Hepatocyte (in vitro differentiated cells): ENCODE data around the gene IFNL3. TPM values are rescaled to one million over a fixed set of nuclear protein-coding genes. Genes with fewer than 3 reads are reported as not detected.
"Not testable (repeated sequence)": the region's sequence is repeated elsewhere in the genome, so short reads cannot be mapped to it uniquely, and the experiment has no call there.

ENCODE experiments used
- DNase-seq: peaks from one replicate; pipeline ENCODE4 v3.0.0-alpha.2; 2016; ENCODE audit warnings: low spot score
- H2AFZ ChIP-seq: fragments of 200-600 bp; sonication (generic); 2 replicates; pipeline ENCODE4 v1.6.0; 2016; ENCODE audit warnings: antibody characterized with exemption, mild to moderate bottlenecking
- H3K27ac ChIP-seq: fragments of 200-600 bp; sonication (generic); 2 replicates; pipeline ENCODE4 v1.5.1; 2016; ENCODE audit warnings: mild to moderate bottlenecking
- H3K27me3 ChIP-seq: fragments of 200-600 bp; sonication (generic); 2 replicates; pipeline ENCODE4 v1.6.1; 2016
- H3K36me3 ChIP-seq: fragments of 200-600 bp; sonication (generic); replicated peaks from 2 replicates; pipeline ENCODE4 v1.5.1; 2016; ENCODE audit warnings: low read depth; ENCODE audit not compliant: insufficient read depth
- H3K4me1 ChIP-seq: fragments of 200-600 bp; sonication (generic); 2 replicates; pipeline ENCODE4 v1.5.1; 2016; ENCODE audit warnings: mild to moderate bottlenecking, moderate library complexity; ENCODE audit not compliant: insufficient read depth
- H3K4me2 ChIP-seq: fragments of 200-600 bp; sonication (generic); 2 replicates; pipeline ENCODE4 v1.6.0; 2016
- H3K4me3 ChIP-seq: fragments of 200-600 bp; sonication (generic); 2 replicates; pipeline ENCODE4 v1.5.1; 2016; ENCODE audit warnings: mild to moderate bottlenecking
- H3K79me2 ChIP-seq: fragments of 200-600 bp; sonication (generic); 2 replicates; pipeline ENCODE4 v1.6.0; 2017; ENCODE audit warnings: mild to moderate bottlenecking
- H3K9me2 ChIP-seq: fragments of 200-600 bp; sonication (generic); replicated peaks from 2 replicates; pipeline ENCODE4 v1.6.0; 2017; ENCODE audit warnings: mild to moderate bottlenecking; ENCODE audit not compliant: insufficient read depth
- H3K9me3 ChIP-seq: fragments of 200-600 bp; sonication (generic); 2 replicates; pipeline ENCODE4 v1.5.1; 2016; ENCODE audit warnings: low read depth, mild to moderate bottlenecking
- H4K20me1 ChIP-seq: fragments of 200-600 bp; sonication (generic); 2 replicates; pipeline ENCODE4 v1.6.0; 2016; ENCODE audit warnings: mild to moderate bottlenecking; ENCODE audit not compliant: insufficient read depth, poor library complexity, severe bottlenecking
- CTCF ChIP-seq: fragments of 200-600 bp; sonication (generic); IDR thresholded peaks from 2 replicates; pipeline ENCODE4 v1.5.1; 2016; ENCODE audit warnings: antibody characterized with exemption, mild to moderate bottlenecking; ENCODE audit not compliant: poor library complexity
- EZH2 ChIP-seq: fragments of 200-600 bp; sonication (generic); IDR thresholded peaks from 2 replicates; pipeline ENCODE4 v1.6.1; 2016; ENCODE audit warnings: antibody characterized with exemption, mild to moderate bottlenecking, borderline replicate concordance
- EZH2phosphoT487 ChIP-seq: fragments of 200-600 bp; sonication (generic); IDR thresholded peaks from one replicate; pipeline ENCODE4 v1.6.1; 2018; ENCODE audit warnings: antibody characterized with exemption, mild to moderate bottlenecking, low read depth, moderate library complexity; ENCODE audit not compliant: unreplicated experiment, severe bottlenecking
- WGBS: methylation state at CpG from one replicate; pipeline ENCODE4 v1.1.6; 2016; ENCODE audit warnings: low lambda C conversion rate; ENCODE audit errors: missing lambda C conversion rate; 5-methylcytosine and 5-hydroxymethylcytosine counted together
- polyA plus RNA-seq: library from polyadenylated mRNA; unstranded; fragments of >200 nt; fragmentation: Nextera tagmentation; extraction: Ambion mirVana; gene quantifications from 2 replicates; pipeline ENCODE4 v1.2.1, GENCODE V29; 2016
- total RNA-seq: library from RNA; depleted of rRNA; stranded (reverse); fragments of >200 nt; gene quantifications from 2 replicates; pipeline ENCODE4 v1.2.3, GENCODE V29; 2014

IFNL3 gene
- total and polyA plus RNA-seq, 2 experiments from 2014 or later = not detected

- peak overlapping the region; percentile 46 for H3K27ac ChIP-seq
- no peaks in the 10 kb centered on the region for H4K20me1 ChIP-seq
- DNase-seq = peak; percentile 68
- H3K36me3 ChIP-seq = no peaks in the 10 kb centered on the region
- H3K27me3 ChIP-seq = no peaks in the 10 kb centered on the region
- no peak overlapping the region for H3K4me3 ChIP-seq
- H3K9me2 ChIP-seq = no peaks in the 10 kb centered on the region
- H3K4me1 ChIP-seq = no peaks in the 10 kb centered on the region
- TF ChIP-seq EZH2phosphoT487 = no peak
- no peak for TF ChIP-seq EZH2
- no peak for TF ChIP-seq CTCF
- 65% methylated on average over 7 of the region's 7 CpGs for WGBS
- no peak overlapping the region for H2AFZ ChIP-seq
- H3K9me3 ChIP-seq = no peaks in the 10 kb centered on the region
- no peaks in the 10 kb centered on the region for H3K79me2 ChIP-seq
- H3K4me2 ChIP-seq = peak overlapping the region; percentile 44
Measured at GRCh38 chr19:39277598-39277997, 32.8 kb upstream of the IFNL3 start.

- DNase-seq = no peak
- WGBS = 96% methylated on average over 5 of the region's 5 CpGs
- Histone ChIP-seq H3K9me3 (no peaks in the 10 kb centered on the region), H3K4me2 (no peak overlapping the region), H4K20me1 (no peaks in the 10 kb centered on the region), H3K36me3 (no peaks in the 10 kb centered on the region), H3K4me1 (no peaks in the 10 kb centered on the region), H3K9me2 (no peaks in the 10 kb centered on the region), H3K4me3 (no peak overlapping the region), H3K27ac (no peak overlapping the region), H3K27me3 (no peaks in the 10 kb centered on the region), H2AFZ (no peak overlapping the region), H3K79me2 (no peaks in the 10 kb centered on the region)
- TF ChIP-seq EZH2 = no peak
- TF ChIP-seq CTCF = no peak
- no peak for TF ChIP-seq EZH2phosphoT487
Measured at GRCh38 chr19:39276740-39277139, 31.9 kb upstream of the IFNL3 start.

GRCh38 chr19:39275578-39275977 lies 30.8 kb upstream of the IFNL3 start:
- H3K36me3 ChIP-seq = no peaks in the 10 kb centered on the region
- no peak overlapping the region for H3K4me3 ChIP-seq
- TF ChIP-seq EZH2 (no peak), CTCF (no peak), EZH2phosphoT487 (no peak)
- no peaks in the 10 kb centered on the region for H4K20me1 ChIP-seq
- H3K9me2 ChIP-seq = no peaks in the 10 kb centered on the region
- no peaks in the 10 kb centered on the region for H3K79me2 ChIP-seq
- DNase-seq = no peak
- no peaks in the 10 kb centered on the region for H3K4me1 ChIP-seq
- H3K27me3 ChIP-seq = no peaks in the 10 kb centered on the region
- H3K9me3 ChIP-seq = no peaks in the 10 kb centered on the region
- H3K27ac ChIP-seq = no peak overlapping the region
- WGBS = 84% methylated on average over 5 of the region's 5 CpGs
- H2AFZ ChIP-seq = no peak overlapping the region
- H3K4me2 ChIP-seq = no peak overlapping the region

GRCh38 chr19:39273859-39274258 lies 29.1 kb upstream of the IFNL3 start:
- not testable (repeated sequence) for H3K79me2 ChIP-seq, H3K4me3 ChIP-seq, H3K36me3 ChIP-seq, H3K4me1 ChIP-seq, H3K9me2 ChIP-seq, DNase-seq, H4K20me1 ChIP-seq, H3K27me3 ChIP-seq, H3K9me3 ChIP-seq, H3K4me2 ChIP-seq, H3K27ac ChIP-seq, H2AFZ ChIP-seq
- 93% methylated on average over 5 of the region's 5 CpGs for WGBS
